HAP-1 (cell line): Measurements from ENCODE around the gene NRP1.

Experiments
- DNase-seq, 2 experiments: peaks; one replicate each; pipeline ENCODE4 v3.0.0-alpha.2; 2016 to 2020; ENCODE audit warnings: low spot score in 2 of 2
- H3K27me3 ChIP-seq: fragments of 250-450 bp; sonication (Bioruptor Pico); 2 replicates; pipeline ENCODE4 v1.5.1; 2020; ENCODE audit warnings: low read depth, mild to moderate bottlenecking, moderate library complexity
- H3K36me3 ChIP-seq: fragments of 250-450 bp; sonication (Bioruptor Pico); replicated peaks from 2 replicates; pipeline ENCODE4 v1.5.1; 2020; ENCODE audit warnings: mild to moderate bottlenecking
- H3K4me1 ChIP-seq: fragments of 250-450 bp; sonication (Bioruptor Pico); 2 replicates; pipeline ENCODE4 v1.5.1; 2020; ENCODE audit warnings: mild to moderate bottlenecking
- H3K4me3 ChIP-seq: fragments of 250-450 bp; sonication (Bioruptor Pico); 2 replicates; pipeline ENCODE4 v1.5.1; 2020; ENCODE audit warnings: mild to moderate bottlenecking, moderate library complexity
- H3K9me3 ChIP-seq: fragments of 250-450 bp; sonication (Bioruptor Pico); 2 replicates; pipeline ENCODE4 v1.5.1; 2020; ENCODE audit warnings: mild to moderate bottlenecking, moderate library complexity
- in situ Hi-C: fragments of 300-500 bp; cut with MboI; formaldehyde crosslinking; loops from 3 replicates; pipeline ENCODE4 v1.14.3; 2020; ENCODE audit warnings: low sequenced_read_pairs, inconsistent platforms, mixed read lengths

NRP1 gene

GRCh38 chr10:33288127-33288526, 46.3 kb downstream of the NRP1 start:
- Histone ChIP-seq H3K9me3 (no peaks in the 10 kb centered on the region), H3K4me3 (no peak overlapping the region), H3K27me3 (no peaks in the 10 kb centered on the region), H3K4me1 (peaks cover 56% of the 10 kb centered on the region), H3K36me3 (no peaks in the 10 kb centered on the region)
- in situ Hi-C loops, result no loop called here
- DNase-seq, result no peak

DNA sequence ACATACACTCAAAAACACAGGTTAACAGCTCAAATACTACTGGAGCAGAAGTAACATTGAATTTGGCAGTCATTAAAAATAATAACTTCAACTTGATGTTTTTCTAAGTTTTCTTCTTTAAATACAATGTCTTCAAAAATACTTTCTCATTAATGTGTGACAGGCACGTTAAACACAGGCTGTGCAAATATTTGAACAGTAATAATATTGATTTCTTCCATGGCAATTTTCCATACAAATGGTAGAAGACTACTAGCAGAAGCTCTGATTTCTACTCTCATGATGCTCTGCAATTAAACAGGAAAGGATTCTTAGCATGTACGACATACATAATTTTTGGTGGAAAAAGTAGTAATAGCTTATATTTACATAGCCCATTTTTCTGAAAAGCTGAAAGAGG, 47.4 kb downstream of the NRP1 start:
- Histone ChIP-seq H3K9me3 (no peaks in the 10 kb centered on the region), H3K27me3 (no peaks in the 10 kb centered on the region), H3K36me3 (no peaks in the 10 kb centered on the region), H3K4me3 (no peak overlapping the region), H3K4me1 (peaks cover 46% of the 10 kb centered on the region)
- in situ Hi-C loops, result no loop called here
- no peak for DNase-seq

DNA sequence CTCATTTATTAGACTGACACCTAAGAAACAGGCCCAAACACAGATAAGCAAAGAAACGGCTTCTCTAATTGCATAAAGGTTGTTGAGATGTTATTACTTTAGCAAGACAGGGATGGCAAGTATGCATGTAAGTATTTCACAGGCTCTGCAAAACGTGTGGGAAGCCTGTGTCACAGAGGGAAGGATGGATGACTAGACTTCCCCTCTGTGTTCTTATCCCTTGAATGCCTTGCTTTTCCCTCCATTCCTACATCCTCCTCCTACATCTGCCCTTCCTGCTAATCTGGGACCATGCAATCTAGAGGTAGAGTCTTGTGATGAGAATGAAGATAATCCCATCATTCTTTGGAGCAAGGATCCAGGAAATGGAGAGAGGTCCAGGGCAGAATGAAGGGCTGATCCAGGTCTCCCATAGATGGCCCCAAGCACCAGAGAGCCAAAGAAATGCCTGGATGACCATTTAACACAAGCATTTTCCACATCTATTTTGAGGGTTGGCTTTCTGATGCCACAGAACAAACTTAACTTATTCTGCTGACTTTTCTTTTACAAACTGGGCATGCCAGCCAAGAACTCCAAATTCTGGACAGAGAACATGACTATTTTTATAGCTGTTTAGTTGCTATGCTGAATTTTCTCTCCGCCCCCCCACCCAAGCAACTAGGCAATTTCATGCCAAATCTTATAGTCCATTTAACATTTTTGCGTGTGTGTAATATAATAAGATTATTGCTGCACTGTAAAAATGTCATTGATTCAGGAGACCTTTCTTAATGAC, 48.1 kb downstream of the NRP1 start:
- Histone ChIP-seq H3K4me3 (no peak overlapping the region), H3K4me1 (peaks cover 38% of the 10 kb centered on the region), H3K9me3 (no peaks in the 10 kb centered on the region), H3K36me3 (no peaks in the 10 kb centered on the region), H3K27me3 (no peaks in the 10 kb centered on the region)
- in situ Hi-C loops, result no loop called here
- no peak for DNase-seq

GRCh38 chr10:33284945-33285344, 49.5 kb downstream of the NRP1 start:
- Histone ChIP-seq H3K9me3 (no peaks in the 10 kb centered on the region), H3K27me3 (no peaks in the 10 kb centered on the region), H3K4me3 (no peak overlapping the region), H3K36me3 (no peaks in the 10 kb centered on the region), H3K4me1 (peaks cover 24% of the 10 kb centered on the region)
- no peak for DNase-seq
- in situ Hi-C loops, result no loop called here

GRCh38 chr10:33279811-33280602, 54.5 kb downstream of the NRP1 start:
- no peaks in the 10 kb centered on the region for H3K36me3 ChIP-seq
- no peaks in the 10 kb centered on the region for H3K27me3 ChIP-seq
- no peak for DNase-seq
- no peaks in the 10 kb centered on the region for H3K9me3 ChIP-seq
- H3K4me3 ChIP-seq, result no peak overlapping the region
- in situ Hi-C loops, result no loop called here
- peaks cover 19% of the 10 kb centered on the region for H3K4me1 ChIP-seq

DNA sequence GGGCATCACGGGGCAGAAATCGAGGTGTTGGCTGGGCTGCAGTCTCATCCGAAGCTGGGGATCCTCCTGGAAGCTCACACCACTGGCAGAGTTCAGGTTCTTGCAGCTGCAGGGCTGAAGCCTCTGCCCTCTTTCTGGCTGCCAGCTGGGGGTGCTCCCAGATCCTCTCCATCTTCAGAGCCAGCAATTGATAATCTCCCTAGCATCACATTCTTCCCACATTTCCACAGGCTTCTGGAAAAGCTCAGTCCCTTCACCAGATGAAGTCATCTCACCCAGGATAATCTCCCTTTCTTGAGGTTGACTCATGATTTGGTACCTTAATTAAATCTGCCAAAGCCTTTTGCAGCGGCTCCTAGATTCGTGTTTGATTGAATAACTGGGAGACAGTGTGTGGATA, 55.2 kb downstream of the NRP1 start:
- no peaks in the 10 kb centered on the region for H3K36me3 ChIP-seq
- no peak overlapping the region for H3K4me3 ChIP-seq
- H3K9me3 ChIP-seq, result no peaks in the 10 kb centered on the region
- DNase-seq, result no peak
- H3K4me1 ChIP-seq, result peaks cover 23% of the 10 kb centered on the region
- in situ Hi-C loops, result no loop called here
- no peaks in the 10 kb centered on the region for H3K27me3 ChIP-seq

DNA sequence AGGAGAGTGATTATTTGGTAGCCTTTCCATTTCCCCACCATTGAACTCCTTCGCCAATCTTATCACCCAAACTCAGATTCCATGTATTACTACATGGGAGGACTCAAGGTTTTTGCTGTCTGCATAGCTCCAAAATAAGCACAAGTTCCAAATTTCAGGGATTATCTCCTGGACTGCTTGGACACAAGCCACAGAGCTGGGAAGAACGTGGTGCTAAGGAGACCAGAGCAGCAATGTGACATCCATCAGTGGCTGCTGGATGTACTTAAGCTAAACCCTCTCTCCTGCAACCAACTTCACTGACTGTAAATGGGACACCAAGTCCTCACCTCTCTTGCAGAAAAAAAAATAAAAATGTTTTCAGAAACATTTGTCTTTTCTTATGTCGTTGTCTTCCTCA, 56.3 kb downstream of the NRP1 start:
- DNase-seq, result no peak
- in situ Hi-C loops, result no loop called here
- Histone ChIP-seq H3K4me3 (no peak overlapping the region), H3K27me3 (no peaks in the 10 kb centered on the region), H3K36me3 (no peaks in the 10 kb centered on the region), H3K4me1 (peaks cover 31% of the 10 kb centered on the region), H3K9me3 (no peaks in the 10 kb centered on the region)

GRCh38 chr10:33277135-33277536, 57.3 kb downstream of the NRP1 start:
- Histone ChIP-seq H3K27me3 (no peaks in the 10 kb centered on the region), H3K9me3 (no peaks in the 10 kb centered on the region), H3K4me1 (peaks cover 39% of the 10 kb centered on the region), H3K36me3 (no peaks in the 10 kb centered on the region), H3K4me3 (no peak overlapping the region)
- in situ Hi-C loops, result no loop called here
- DNase-seq, result peak; percentile 31 to 67

GRCh38 chr10:33276282-33276923, 58.1 kb downstream of the NRP1 start:
- Histone ChIP-seq H3K36me3 (no peaks in the 10 kb centered on the region), H3K9me3 (no peaks in the 10 kb centered on the region), H3K4me3 (no peak overlapping the region), H3K4me1 (peaks cover 47% of the 10 kb centered on the region), H3K27me3 (no peaks in the 10 kb centered on the region)
- in situ Hi-C loops, result no loop called here
- no peak for DNase-seq

GRCh38 chr10:33274096-33274785, 60.2 kb downstream of the NRP1 start:
- H3K4me3 ChIP-seq, result no peak overlapping the region
- peak in 1 of 2 experiments; percentile 18 for DNase-seq
- peaks cover 59% of the 10 kb centered on the region for H3K4me1 ChIP-seq
- no peaks in the 10 kb centered on the region for H3K27me3 ChIP-seq
- H3K36me3 ChIP-seq, result no peaks in the 10 kb centered on the region; the same call in 1 of the 2 replicates
- H3K9me3 ChIP-seq, result no peaks in the 10 kb centered on the region
- in situ Hi-C loops, result no loop called here

GRCh38 chr10:33273295-33274002, 61.0 kb downstream of the NRP1 start:
- Histone ChIP-seq H3K4me3 (no peak overlapping the region), H3K27me3 (no peaks in the 10 kb centered on the region), H3K4me1 (peaks cover 59% of the 10 kb centered on the region), H3K36me3 (no peaks in the 10 kb centered on the region; the same call in 1 of the 2 replicates), H3K9me3 (no peaks in the 10 kb centered on the region)
- peak; percentile 31 to 69 for DNase-seq
- in situ Hi-C loops, result no loop called here

DNA sequence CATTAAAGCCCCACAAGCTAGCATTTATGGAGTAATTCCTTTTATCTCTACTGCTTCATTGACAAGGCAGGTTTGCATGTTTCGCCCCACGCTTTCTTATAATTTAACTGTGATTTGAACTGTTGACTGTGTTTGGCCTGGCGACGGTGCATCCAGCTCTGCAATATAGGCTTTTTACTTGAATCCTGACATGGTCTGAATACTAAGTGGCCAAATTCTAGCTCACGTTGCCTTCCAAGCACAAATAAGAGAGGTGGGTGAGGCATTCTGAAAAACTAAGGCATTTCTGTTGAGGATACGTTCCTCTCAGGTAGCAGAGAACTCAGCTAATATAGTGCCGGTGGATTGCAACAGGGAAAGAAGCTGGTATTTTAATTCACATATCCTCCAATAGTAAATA, 61.8 kb downstream of the NRP1 start:
- in situ Hi-C loops, result no loop called here
- Histone ChIP-seq H3K36me3 (no peaks in the 10 kb centered on the region; the same call in 1 of the 2 replicates), H3K4me3 (no peak overlapping the region), H3K9me3 (no peaks in the 10 kb centered on the region), H3K4me1 (peaks cover 59% of the 10 kb centered on the region), H3K27me3 (no peaks in the 10 kb centered on the region)
- peak in 1 of 2 experiments; percentile 26 for DNase-seq

- H3K4me3 ChIP-seq, result no peak overlapping the region
Measured at GRCh38 chr10:33271969-33272583, 62.4 kb downstream of the NRP1 start.

More at GRCh38 chr10:33271969-33272583, 62.4 kb downstream of the NRP1 start:
- Histone ChIP-seq H3K36me3 (no peaks in the 10 kb centered on the region; the same call in 1 of the 2 replicates), H3K27me3 (no peaks in the 10 kb centered on the region), H3K9me3 (no peaks in the 10 kb centered on the region), H3K4me1 (peaks cover 54% of the 10 kb centered on the region)
- in situ Hi-C loops, result no loop called here
- peak; percentile 32 to 67 for DNase-seq
